ENCODE measurements around the gene NPAP1. TPM values are rescaled to one million over a fixed set of nuclear protein-coding genes. Genes with fewer than 3 reads are reported as not detected.
"Not testable (repeated sequence)": the region's sequence is repeated elsewhere in the genome, so short reads cannot be mapped to it uniquely, and the experiment has no call there.

NPAP1 gene
- not detected for total RNA-seq

- peaks cover 2% of the 10 kb centered on the region for H3K9me3 Mint-ChIP-seq
- no peaks in the 10 kb centered on the region for H3K27me3 Mint-ChIP-seq
- no peak within 1 kb of the TSS for H3K27ac Mint-ChIP-seq
These were observed at the start of gene NPAP1 for GRCh38 chr15:24675332-24676144. Gene NPAP1, plus strand, starts transcription at chr15:24675775. Its CDS starts 93 bp downstream, at chr15:24675868.

GRCh38 chr15:24627443-24627842 lies 48.1 kb upstream of the NPAP1 start:
- no peaks in the 10 kb centered on the region for H3K36me3 Mint-ChIP-seq

More at GRCh38 chr15:24675332-24676144, at the start of gene NPAP1:
- Mint-ChIP-seq H3K4me3 (no peak within 1 kb of the TSS), H3K36me3 (no peaks in the 10 kb centered on the region), H3K4me1 (no peaks in the 10 kb centered on the region)
- no peak for DNase-seq

GRCh38 chr15:24633082-24633481 lies 42.5 kb upstream of the NPAP1 start:
- Mint-ChIP-seq H3K4me1 (no peaks in the 10 kb centered on the region), H3K9me3 (peaks cover 30% of the 10 kb centered on the region), H3K36me3 (no peaks in the 10 kb centered on the region), H3K27ac (no peak overlapping the region), H3K27me3 (no peaks in the 10 kb centered on the region), H3K4me3 (no peak overlapping the region)
- DNase-seq = no peak

More at GRCh38 chr15:24627443-24627842, 48.1 kb upstream of the NPAP1 start:
- H3K4me3 Mint-ChIP-seq = no peak overlapping the region
- no peak overlapping the region for H3K27ac Mint-ChIP-seq
- no peaks in the 10 kb centered on the region for H3K27me3 Mint-ChIP-seq
- no peak for DNase-seq
- no peaks in the 10 kb centered on the region for H3K4me1 Mint-ChIP-seq
- peaks cover 12% of the 10 kb centered on the region for H3K9me3 Mint-ChIP-seq

GRCh38 chr15:24639412-24639811 lies 36.2 kb upstream of the NPAP1 start:
- DNase-seq, H3K36me3 Mint-ChIP-seq, H3K27ac Mint-ChIP-seq, H3K4me3 Mint-ChIP-seq, H3K4me1 Mint-ChIP-seq, H3K27me3 Mint-ChIP-seq: not testable (repeated sequence)
- peaks cover 28% of the 10 kb centered on the region for H3K9me3 Mint-ChIP-seq

- Mint-ChIP-seq H3K36me3 (no peaks in the 10 kb centered on the region), H3K4me1 (no peaks in the 10 kb centered on the region), H3K4me3 (no peak overlapping the region), H3K27me3 (no peaks in the 10 kb centered on the region), H3K9me3 (peaks cover 9% of the 10 kb centered on the region), H3K27ac (no peak overlapping the region)
- no peak for DNase-seq
These were observed 29.9 kb upstream of the NPAP1 start for GRCh38 chr15:24645627-24646026.

- DNase-seq = no peak
- no peak overlapping the region for H3K4me3 Mint-ChIP-seq
- no peak overlapping the region for H3K27ac Mint-ChIP-seq
- no peaks in the 10 kb centered on the region for H3K4me1 Mint-ChIP-seq
- H3K27me3 Mint-ChIP-seq = no peaks in the 10 kb centered on the region
- peaks cover 3% of the 10 kb centered on the region for H3K9me3 Mint-ChIP-seq
- no peaks in the 10 kb centered on the region for H3K36me3 Mint-ChIP-seq
These were observed 16.0 kb upstream of the NPAP1 start for GRCh38 chr15:24659622-24660021.

- Mint-ChIP-seq H3K9me3 (peaks cover 10% of the 10 kb centered on the region), H3K4me3 (no peak overlapping the region), H3K36me3 (no peaks in the 10 kb centered on the region), H3K4me1 (no peaks in the 10 kb centered on the region), H3K27me3 (no peaks in the 10 kb centered on the region), H3K27ac (no peak overlapping the region)
- DNase-seq = no peak
These were observed 12.6 kb upstream of the NPAP1 start for GRCh38 chr15:24662991-24663390.

- no peaks in the 10 kb centered on the region for H3K36me3 Mint-ChIP-seq
- H3K27me3 Mint-ChIP-seq = no peaks in the 10 kb centered on the region
- no peak overlapping the region for H3K4me3 Mint-ChIP-seq
- DNase-seq = no peak
- H3K9me3 Mint-ChIP-seq = no peaks in the 10 kb centered on the region
- no peak overlapping the region for H3K27ac Mint-ChIP-seq
- H3K4me1 Mint-ChIP-seq = no peaks in the 10 kb centered on the region
These were observed 856 bp downstream of the NPAP1 start for GRCh38 chr15:24676431-24676830.

GRCh38 chr15:24678485-24678884 lies 2.9 kb downstream of the NPAP1 start:
- H3K27ac Mint-ChIP-seq = no peak overlapping the region
- H3K36me3 Mint-ChIP-seq = no peaks in the 10 kb centered on the region
- no peak overlapping the region for H3K4me3 Mint-ChIP-seq

GRCh38 chr15:24682002-24682401 lies 6.4 kb downstream of the NPAP1 start:
- no peaks in the 10 kb centered on the region for H3K36me3 Mint-ChIP-seq
- DNase-seq = no peak
- no peaks in the 10 kb centered on the region for H3K27me3 Mint-ChIP-seq
- H3K4me3 Mint-ChIP-seq = no peak overlapping the region
- no peaks in the 10 kb centered on the region for H3K9me3 Mint-ChIP-seq
- no peaks in the 10 kb centered on the region for H3K4me1 Mint-ChIP-seq
- no peak overlapping the region for H3K27ac Mint-ChIP-seq

More at GRCh38 chr15:24678485-24678884, 2.9 kb downstream of the NPAP1 start:
- Mint-ChIP-seq H3K27me3 (no peaks in the 10 kb centered on the region), H3K4me1 (no peaks in the 10 kb centered on the region), H3K9me3 (no peaks in the 10 kb centered on the region)
- no peak for DNase-seq

GRCh38 chr15:24682905-24683304 lies 7.3 kb downstream of the NPAP1 start:
- H3K4me3 Mint-ChIP-seq, H3K27me3 Mint-ChIP-seq, H3K9me3 Mint-ChIP-seq, H3K4me1 Mint-ChIP-seq, DNase-seq, H3K36me3 Mint-ChIP-seq, H3K27ac Mint-ChIP-seq: not testable (repeated sequence)

GRCh38 chr15:24683736-24684135 lies 8.2 kb downstream of the NPAP1 start:
- Mint-ChIP-seq H3K9me3 (no peaks in the 10 kb centered on the region), H3K27ac (no peak overlapping the region), H3K27me3 (no peaks in the 10 kb centered on the region), H3K4me1 (no peaks in the 10 kb centered on the region), H3K36me3 (no peaks in the 10 kb centered on the region), H3K4me3 (no peak overlapping the region)
- DNase-seq = no peak

- H3K27me3 Mint-ChIP-seq = no peaks in the 10 kb centered on the region
- no peak overlapping the region for H3K4me3 Mint-ChIP-seq
- no peak overlapping the region for H3K27ac Mint-ChIP-seq
- H3K9me3 Mint-ChIP-seq = no peaks in the 10 kb centered on the region
- no peaks in the 10 kb centered on the region for H3K36me3 Mint-ChIP-seq
- DNase-seq = no peak
- no peaks in the 10 kb centered on the region for H3K4me1 Mint-ChIP-seq
These were observed 8.7 kb downstream of the NPAP1 start for GRCh38 chr15:24684313-24684712.

GRCh38 chr15:24696201-24696600 lies 20.6 kb downstream of the NPAP1 start:
- no peaks in the 10 kb centered on the region for H3K4me1 Mint-ChIP-seq
- no peak overlapping the region for H3K27ac Mint-ChIP-seq
- no peaks in the 10 kb centered on the region for H3K36me3 Mint-ChIP-seq
- no peak overlapping the region for H3K4me3 Mint-ChIP-seq
- H3K27me3 Mint-ChIP-seq = no peaks in the 10 kb centered on the region
- no peak for DNase-seq
- H3K9me3 Mint-ChIP-seq = peaks cover 14% of the 10 kb centered on the region

- Mint-ChIP-seq H3K4me3 (no peak overlapping the region), H3K27ac (no peak overlapping the region), H3K27me3 (no peaks in the 10 kb centered on the region), H3K9me3 (peaks cover 10% of the 10 kb centered on the region), H3K4me1 (no peaks in the 10 kb centered on the region), H3K36me3 (no peaks in the 10 kb centered on the region)
- no peak for DNase-seq
These were observed 21.3 kb downstream of the NPAP1 start for GRCh38 chr15:24696842-24697241.
